ENCODE measurements around the gene BUD31. TPM values are rescaled to one million over a fixed set of nuclear protein-coding genes. Genes with fewer than 3 reads are reported as not detected.

The BUD31 gene
- total and polyA plus RNA-seq, 9 of the 15 experiments (the other 6 are each of a cell fraction or from before 2014, with no cell fraction given) = 105 to 342 (median 247) TPM

DNA sequence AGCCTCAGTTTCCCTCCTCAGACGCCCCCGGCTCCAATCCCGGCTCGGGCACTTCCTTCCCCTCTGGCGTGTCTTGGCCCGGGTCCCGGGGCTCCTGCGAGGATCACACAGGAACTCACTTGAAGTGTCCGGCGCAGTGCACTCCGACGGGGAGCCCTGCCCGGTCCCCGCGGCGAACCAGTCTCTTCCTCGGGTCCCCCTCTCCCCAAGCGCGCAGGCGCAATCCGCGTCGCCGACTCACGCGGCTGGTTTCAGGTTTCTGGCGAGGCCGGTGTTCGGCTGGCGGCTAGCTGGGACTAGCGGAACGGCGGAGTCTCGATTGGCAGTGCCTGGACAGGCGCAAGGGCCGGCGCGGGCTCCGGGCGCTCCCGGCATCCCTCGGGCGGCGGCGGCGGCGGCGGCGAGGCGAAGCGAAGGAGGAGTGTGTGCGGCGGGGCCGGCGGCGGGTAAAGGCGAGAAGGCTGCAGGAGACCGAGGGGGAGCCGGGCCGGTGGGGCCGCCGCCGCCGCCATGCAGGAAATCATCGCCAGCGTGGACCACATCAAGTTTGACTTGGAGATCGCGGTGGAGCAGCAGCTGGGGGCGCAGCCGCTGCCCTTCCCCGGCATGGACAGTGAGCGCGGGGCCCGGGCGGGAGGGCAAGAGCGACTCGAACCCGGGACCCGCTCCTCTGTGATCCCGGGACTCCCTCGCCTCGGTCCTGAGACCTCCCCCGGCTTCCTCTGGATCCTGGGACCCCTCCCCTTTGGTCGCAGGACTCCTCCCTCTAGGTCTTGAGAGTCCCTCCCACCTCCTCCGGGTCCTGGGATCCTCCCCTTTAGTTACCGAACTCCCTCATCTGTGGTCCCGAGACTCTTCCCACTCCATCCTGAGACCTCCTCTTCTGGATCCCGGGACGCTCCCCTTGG lies 30.1 kb downstream of the BUD31 start, which contains the start of the genes CPSF4 and PTCD1 (continued):
- TF ChIP-seq ILK (tag; IDR thresholded peaks at IDR 0.05; ENCODE audit: borderline replicate concordance, low read depth) (no peak), EGR1 (conservative IDR thresholded peaks at IDR 0.05) (peak; percentile 41; the same call in 1 of the 2 replicates), ZC3H11A (IDR thresholded peaks at IDR 0.05; ENCODE audit: low read depth, low read length) (0 out of 2 replicates have a peak, but pooled peaks have one; percentile 52), NCOR1 (IDR thresholded peaks at IDR 0.05) (0 out of 2 replicates have a peak, but pooled peaks have one; percentile 29), EHMT2 (IDR thresholded peaks at IDR 0.05) (no peak), ZNF584 (CRISPR knock-in tag; IDR thresholded peaks at IDR 0.05; ENCODE audit: low read depth) (no peak), ZNF134 (CRISPR knock-in tag; conservative IDR thresholded peaks at IDR 0.05) (no peak), ZC3H4 (CRISPR knock-in tag; IDR thresholded peaks at IDR 0.05; ENCODE audit: borderline replicate concordance) (no peak), ZSCAN32 (CRISPR knock-in tag; IDR thresholded peaks at IDR 0.05) (no peak; the same call in 1 of the 2 replicates), PTTG1 (tag; IDR thresholded peaks at IDR 0.05; ENCODE audit: low read depth) (no peak), ZNF589 (CRISPR knock-in tag; IDR thresholded peaks at IDR 0.05; ENCODE audit: low read depth) (no peak), ZNF445 (CRISPR knock-in tag; IDR thresholded peaks at IDR 0.05; ENCODE audit: low read depth) (peak; percentile 77; the same call in 1 of the 2 replicates), COPS2 (conservative IDR thresholded peaks at IDR 0.05) (no peak), RB1 (IDR thresholded peaks at IDR 0.05; ENCODE audit: low read depth) (peak; percentile 98), SP1 (CRISPR knock-in tag; IDR thresholded peaks at IDR 0.05) (peak; percentile 75), TAF15 (IDR thresholded peaks at IDR 0.05; ENCODE audit: low read depth, low read length) (no peak), ZNF146 (CRISPR knock-in tag; IDR thresholded peaks at IDR 0.05; ENCODE audit: unreplicated experiment) (no peak), CCNT2 (IDR thresholded peaks at IDR 0.05; ENCODE audit: borderline replicate concordance, extremely low read depth, insufficient read length, low read depth, low read length) (peak; percentile 94), ZBTB17 (CRISPR knock-in tag; IDR thresholded peaks at IDR 0.05) (peak; percentile 100), ZNF282 (CRISPR knock-in tag; IDR thresholded peaks at IDR 0.05) (no peak), MCM5 (IDR thresholded peaks at IDR 0.05; ENCODE audit: low read depth) (no peak), NR2F6 (CRISPR knock-in tag; IDR thresholded peaks at IDR 0.05) (peak; percentile 66; the same call in 1 of the 2 replicates)
- TF ChIP-seq, protein P1, sequence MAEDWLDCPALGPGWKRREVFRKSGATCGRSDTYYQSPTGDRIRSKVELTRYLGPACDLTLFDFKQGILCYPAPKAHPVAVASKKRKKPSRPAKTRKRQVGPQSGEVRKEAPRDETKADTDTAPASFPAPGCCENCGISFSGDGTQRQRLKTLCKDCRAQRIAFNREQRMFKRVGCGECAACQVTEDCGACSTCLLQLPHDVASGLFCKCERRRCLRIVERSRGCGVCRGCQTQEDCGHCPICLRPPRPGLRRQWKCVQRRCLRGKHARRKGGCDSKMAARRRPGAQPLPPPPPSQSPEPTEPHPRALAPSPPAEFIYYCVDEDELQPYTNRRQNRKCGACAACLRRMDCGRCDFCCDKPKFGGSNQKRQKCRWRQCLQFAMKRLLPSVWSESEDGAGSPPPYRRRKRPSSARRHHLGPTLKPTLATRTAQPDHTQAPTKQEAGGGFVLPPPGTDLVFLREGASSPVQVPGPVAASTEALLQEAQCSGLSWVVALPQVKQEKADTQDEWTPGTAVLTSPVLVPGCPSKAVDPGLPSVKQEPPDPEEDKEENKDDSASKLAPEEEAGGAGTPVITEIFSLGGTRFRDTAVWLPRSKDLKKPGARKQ (CRISPR knock-in tag; IDR thresholded peaks at IDR 0.05) = no peak
- TF ChIP-seq, protein P2, sequence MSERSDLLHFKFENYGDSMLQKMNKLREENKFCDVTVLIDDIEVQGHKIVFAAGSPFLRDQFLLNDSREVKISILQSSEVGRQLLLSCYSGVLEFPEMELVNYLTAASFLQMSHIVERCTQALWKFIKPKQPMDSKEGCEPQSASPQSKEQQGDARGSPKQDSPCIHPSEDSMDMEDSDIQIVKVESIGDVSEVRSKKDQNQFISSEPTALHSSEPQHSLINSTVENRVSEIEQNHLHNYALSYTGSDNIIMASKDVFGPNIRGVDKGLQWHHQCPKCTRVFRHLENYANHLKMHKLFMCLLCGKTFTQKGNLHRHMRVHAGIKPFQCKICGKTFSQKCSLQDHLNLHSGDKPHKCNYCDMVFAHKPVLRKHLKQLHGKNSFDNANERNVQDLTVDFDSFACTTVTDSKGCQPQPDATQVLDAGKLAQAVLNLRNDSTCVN (CRISPR knock-in tag; IDR thresholded peaks at IDR 0.05) = 0 out of 2 replicates have a peak, but pooled peaks have one; percentile 47
- TF ChIP-seq, protein P3, sequence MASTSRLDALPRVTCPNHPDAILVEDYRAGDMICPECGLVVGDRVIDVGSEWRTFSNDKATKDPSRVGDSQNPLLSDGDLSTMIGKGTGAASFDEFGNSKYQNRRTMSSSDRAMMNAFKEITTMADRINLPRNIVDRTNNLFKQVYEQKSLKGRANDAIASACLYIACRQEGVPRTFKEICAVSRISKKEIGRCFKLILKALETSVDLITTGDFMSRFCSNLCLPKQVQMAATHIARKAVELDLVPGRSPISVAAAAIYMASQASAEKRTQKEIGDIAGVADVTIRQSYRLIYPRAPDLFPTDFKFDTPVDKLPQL (IDR thresholded peaks at IDR 0.05; ENCODE audit: extremely low read depth, insufficient read length) = no peak
- TF ChIP-seq, protein P4, sequence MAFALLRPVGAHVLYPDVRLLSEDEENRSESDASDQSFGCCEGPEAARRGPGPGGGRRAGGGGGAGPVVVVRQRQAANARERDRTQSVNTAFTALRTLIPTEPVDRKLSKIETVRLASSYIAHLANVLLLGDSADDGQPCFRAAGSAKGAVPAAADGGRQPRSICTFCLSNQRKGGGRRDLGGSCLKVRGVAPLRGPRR (CRISPR knock-in tag; IDR thresholded peaks at IDR 0.05) = no peak
